HepG2 (cell line): ENCODE results near the gene EEPD1. TPM values are rescaled to one million over a fixed set of nuclear protein-coding genes. Genes with fewer than 3 reads are reported as not detected.
A peak's percentile ranks its signal among the peaks of the same experiment; 100 is the strongest.
"Not testable (repeated sequence)": the region's sequence is repeated elsewhere in the genome, so short reads cannot be mapped to it uniquely, and the experiment has no call there.

ENCODE experiments used
- DMAP1 ChIP-seq: IDR thresholded peaks from 2 replicates; pipeline ENCODE4 v1.6.1; 2016
- FOXK1 ChIP-seq: sonication (generic); formaldehyde crosslinking; IDR thresholded peaks from 2 replicates; pipeline ENCODE4 v1.4.0; 2020; ENCODE audit warnings: low read depth, missing genetic modification reagents, borderline replicate concordance
- FOXP4 ChIP-seq: sonication (generic); formaldehyde crosslinking; IDR thresholded peaks from 2 replicates; pipeline ENCODE4 v1.4.0; 2020; ENCODE audit warnings: missing genetic modification reagents
- HIVEP1 ChIP-seq: sonication (generic); formaldehyde crosslinking; IDR thresholded peaks from 2 replicates; pipeline ENCODE4 v1.4.0; 2020; ENCODE audit warnings: mild to moderate bottlenecking, missing genetic modification reagents
- HNF1A ChIP-seq, 2 experiments: sonication (generic) in 1 of 2; formaldehyde crosslinking in 1 of 2; IDR thresholded peaks; 2 replicates each; pipeline versions ENCODE4 v1.4.0 to v1.6.1; 2016 to 2020; ENCODE audit warnings: borderline replicate concordance in 1 of 2, low read depth in 1 of 2, mild to moderate bottlenecking in 1 of 2, missing genetic modification reagents in 1 of 2
- MED1 ChIP-seq: sonication (generic); formaldehyde crosslinking; IDR thresholded peaks from 2 replicates; pipeline ENCODE4 v1.4.0; 2020; ENCODE audit warnings: missing genetic modification reagents
- MEIS2 ChIP-seq: sonication (generic); formaldehyde crosslinking; IDR thresholded peaks from 2 replicates; pipeline ENCODE4 v1.9.0; 2021; ENCODE audit warnings: mild to moderate bottlenecking, missing genetic modification reagents
- PATZ1 ChIP-seq: sonication (generic); formaldehyde crosslinking; IDR thresholded peaks from 2 replicates; pipeline ENCODE4 v1.4.0; 2020; ENCODE audit warnings: missing genetic modification reagents
- RARA ChIP-seq: IDR thresholded peaks from 2 replicates; pipeline ENCODE4 v1.6.1; 2016; ENCODE audit warnings: missing genetic modification reagents, missing compliant biosample characterization
- RELA ChIP-seq: sonication (generic); formaldehyde crosslinking; IDR thresholded peaks from 2 replicates; pipeline ENCODE4 v1.4.0; 2020; ENCODE audit warnings: missing genetic modification reagents
- SKI ChIP-seq: fragments of 450-650 bp; IDR thresholded peaks from one replicate; pipeline ENCODE4 v1.6.1; 2018; ENCODE audit warnings: mild to moderate bottlenecking; ENCODE audit not compliant: partially characterized antibody
- SOX13 ChIP-seq, 3 experiments: fragments of 450-650 bp in 1 of 3; sonication (generic) in 1 of 3; formaldehyde crosslinking in 1 of 3; IDR thresholded peaks in 2 of 3; conservative IDR thresholded peaks in 1 of 3; 2 replicates each; pipeline versions ENCODE4 v1.5.0 to v1.6.1; 2016 to 2020; ENCODE audit warnings: antibody characterized with exemption in 1 of 3, mild to moderate bottlenecking in 1 of 3, missing compliant biosample characterization in 1 of 3, missing genetic modification reagents in 1 of 3, moderate library complexity in 1 of 3
- STAG1 ChIP-seq: sonication (generic); formaldehyde crosslinking; IDR thresholded peaks from 2 replicates; pipeline ENCODE4 v1.4.0; 2020; ENCODE audit warnings: missing genetic modification reagents
- TEAD3 ChIP-seq: optimal IDR thresholded peaks from 2 replicates; pipeline ENCODE3; 2016; ENCODE audit warnings: borderline replicate concordance
- ZNF124 ChIP-seq: sonication (generic); formaldehyde crosslinking; IDR thresholded peaks from 2 replicates; pipeline ENCODE4 v1.4.0; 2020; ENCODE audit warnings: missing genetic modification reagents
- ZNF350 ChIP-seq: sonication (generic); formaldehyde crosslinking; IDR thresholded peaks from 2 replicates; pipeline ENCODE4 v1.4.0; 2020; ENCODE audit warnings: mild to moderate bottlenecking, low read depth, missing genetic modification reagents, borderline replicate concordance
- ZNF691 ChIP-seq: sonication (generic); formaldehyde crosslinking; IDR thresholded peaks from 2 replicates; pipeline ENCODE4 v1.4.0; 2020; ENCODE audit warnings: missing genetic modification reagents, low read depth, mild to moderate bottlenecking, borderline replicate concordance
- polyA plus RNA-seq, 8 experiments: library from polyadenylated mRNA; depleted of rRNA in 3 of 8; stranded (reverse) in 7 of 8; unstranded in 1 of 8; fragments of >200 nt; fragmentation: Illumina TruSeq in 4 of 8; extraction: Trizol in 4 of 8; gene quantifications; 2 replicates each; pipeline versions ENCODE4 v1.2.1 to v1.2.3, GENCODE V29; 2011 to 2016; ENCODE audit warnings: low read depth in 4 of 8, missing spikeins in 1 of 8, mixed read lengths in 1 of 8; ENCODE audit not compliant: insufficient read depth in 1 of 8
- total RNA-seq, 5 experiments: library from RNA; depleted of rRNA; stranded (reverse); fragments of >200 nt; fragmentation: Illumina TruSeq; extraction: Trizol; gene quantifications; 2 replicates each; pipeline ENCODE4 v1.2.3, GENCODE V29; 2016; ENCODE audit warnings: low read depth in 1 of 5

EEPD1 gene
- total and polyA plus RNA-seq, 2 of the 13 experiments (the other 11 are each of a cell fraction or from before 2014, with no cell fraction given) = 10.1 to 16.4 TPM

GRCh38 chr7:36258510-36259259 is 105.6 kb downstream of the EEPD1 start (continued):
- TF ChIP-seq SOX13 (IDR thresholded peaks at IDR 0.05); HNF1A (IDR thresholded peaks at IDR 0.05; ENCODE audit: low read depth): not testable (repeated sequence)
- peak in 1 of 2 experiments; percentile 54; a peak in 2 of 4 replicates for TF ChIP-seq SOX13 (CRISPR knock-in tag; conservative IDR thresholded peaks at IDR 0.05 in 1 of 2, IDR thresholded peaks at IDR 0.05 in 1 of 2)
- TF ChIP-seq RELA (CRISPR knock-in tag) = peak; percentile 80; the same call in 1 of the 2 replicates
- TF ChIP-seq ZNF691 (CRISPR knock-in tag) = peak; percentile 47; the same call in 1 of the 2 replicates
- 0 out of 2 replicates have a peak, but pooled peaks have one; percentile 54 for TF ChIP-seq MEIS2
- TF ChIP-seq HIVEP1 (CRISPR knock-in tag) = peak; percentile 88
- peak; percentile 68; the same call in 1 of the 2 replicates for TF ChIP-seq FOXP4 (CRISPR knock-in tag)
- peak; percentile 30 for TF ChIP-seq SKI
- TF ChIP-seq HNF1A (CRISPR knock-in tag; IDR thresholded peaks at IDR 0.05; ENCODE audit: borderline replicate concordance) = peak; percentile 57; the same call in 1 of the 2 replicates
- peak; percentile 19 for TF ChIP-seq STAG1
- peak; percentile 64 for TF ChIP-seq RARA (CRISPR knock-in tag)
- TF ChIP-seq TEAD3 = peak; percentile 51
- peak; percentile 43; the same call in 1 of the 2 replicates for TF ChIP-seq ZNF350 (CRISPR knock-in tag)
- peak; percentile 43; the same call in 1 of the 2 replicates for TF ChIP-seq DMAP1 (CRISPR knock-in tag)
- TF ChIP-seq PATZ1 (CRISPR knock-in tag) = peak; percentile 51
- peak; percentile 69 for TF ChIP-seq MED1 (CRISPR knock-in tag)
- TF ChIP-seq ZNF124 (CRISPR knock-in tag) = 0 out of 2 replicates have a peak, but pooled peaks have one; percentile 45
- TF ChIP-seq FOXK1 (CRISPR knock-in tag) = peak; percentile 84; the same call in 1 of the 2 replicates
